Stimulated activated CD4-positive, alpha-beta T cell treated with anti-CD3 and anti-CD28 coated beads, Interleukin-2, amount 100 ng/mL, for 4 hours (primary cell): ENCODE data around the gene MRPL44.

Source experiments
- DNase-seq: peaks from one replicate; pipeline ENCODE4 v3.0.0-alpha.2; 2020; ENCODE audit warnings: low read depth

MRPL44 gene

DNA sequence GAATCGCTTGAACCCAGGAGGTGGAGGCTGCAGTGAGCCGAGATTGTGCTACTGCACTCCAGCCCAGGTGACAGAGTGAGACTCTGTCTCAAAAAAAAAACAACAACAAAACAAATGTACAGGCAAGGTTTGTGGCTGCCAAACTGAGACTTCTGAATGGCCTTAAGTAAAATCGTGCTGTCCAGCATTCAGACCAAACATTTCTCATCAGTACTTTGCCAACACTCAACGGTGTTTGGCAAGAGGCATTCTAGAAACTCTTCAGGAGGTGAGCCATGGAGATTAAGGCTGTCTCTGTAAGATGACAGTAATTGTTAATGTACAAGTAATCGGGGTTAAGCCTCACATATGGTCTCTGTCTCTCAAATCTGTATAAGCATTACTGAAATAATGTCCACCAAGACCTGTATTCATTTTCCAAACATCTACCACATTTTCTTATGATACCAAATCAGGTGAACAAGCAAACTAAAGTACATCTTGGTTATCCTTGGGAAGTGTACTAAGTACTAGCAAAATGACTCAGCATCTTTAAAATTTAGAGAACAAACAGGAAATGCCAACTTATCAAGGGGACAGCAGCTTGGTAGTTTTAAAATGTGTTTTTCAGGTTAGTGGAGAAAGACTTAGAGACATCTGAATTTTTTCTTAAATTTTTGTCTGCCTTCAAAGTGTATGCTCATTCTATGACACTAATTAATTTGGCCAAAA, 52.5 kb downstream of the MRPL44 start:
- DNase-seq, result no peak

DNA sequence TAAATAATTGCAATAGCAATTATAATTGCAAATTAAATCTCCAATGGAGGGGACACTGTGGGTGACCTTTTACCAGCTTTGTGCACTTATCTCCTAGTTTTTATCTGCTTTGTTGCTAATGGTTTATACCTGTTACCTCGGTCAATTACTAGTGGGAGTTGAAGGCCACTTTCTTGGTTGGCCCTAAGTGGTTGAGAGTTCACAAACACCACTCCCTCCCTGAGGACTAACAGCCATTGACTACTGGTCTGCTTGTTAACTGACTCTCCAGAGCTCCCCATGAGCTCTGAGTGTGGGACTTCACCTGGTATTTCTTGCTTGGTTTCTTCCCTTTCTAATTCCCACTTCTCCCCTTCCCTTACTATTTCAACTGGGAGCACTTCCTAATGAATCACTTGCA, 54.6 kb downstream of the MRPL44 start:
- no peak for DNase-seq

GRCh38 chr2:224014336-224014735, 57.1 kb downstream of the MRPL44 start:
- no peak for DNase-seq

DNA sequence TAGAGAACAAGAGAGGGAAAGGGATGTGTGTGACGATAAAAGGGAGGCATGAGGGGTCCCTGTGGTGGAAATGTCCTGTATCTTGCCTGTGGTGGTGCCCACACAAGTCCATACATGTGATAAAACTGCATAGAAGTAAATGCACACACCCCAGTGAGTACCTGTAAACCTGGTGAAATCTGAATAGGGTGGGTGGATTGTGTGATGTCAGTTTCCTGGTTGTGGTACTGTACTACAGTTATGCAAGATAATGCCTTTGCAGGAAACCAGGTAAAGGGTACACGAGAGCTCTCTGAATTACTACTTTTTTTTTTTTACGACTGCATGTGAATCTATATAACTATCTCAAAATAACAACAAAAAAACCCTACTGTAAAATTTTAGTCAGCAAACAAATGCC, 59.7 kb downstream of the MRPL44 start:
- no peak for DNase-seq
